Trophoblast cell (in vitro differentiated cells and primary cell): ENCODE results near the gene EHMT1.
A peak's percentile ranks its signal among the peaks of the same experiment; 100 is the strongest.

ENCODE experiments used
- DNase-seq, 2 donors: peaks; one replicate each; pipeline ENCODE4 v3.0.0-alpha.2; 2016
- H2AFZ ChIP-seq: 2 replicates; pipeline ENCODE4 v1.6.1; 2013; ENCODE audit warnings: low read length, moderate library complexity, mild to moderate bottlenecking; ENCODE audit not compliant: insufficient read depth, poor library complexity
- H2AK5ac ChIP-seq: 2 replicates; pipeline ENCODE4 v1.6.1; 2013; ENCODE audit warnings: mild to moderate bottlenecking, low read length
- H2BK120ac ChIP-seq: 2 replicates; pipeline ENCODE4 v1.6.1; 2013; ENCODE audit warnings: low read length, mild to moderate bottlenecking, moderate library complexity; ENCODE audit not compliant: insufficient read depth, poor library complexity
- H2BK12ac ChIP-seq: 2 replicates; pipeline ENCODE4 v1.6.1; 2013; ENCODE audit warnings: mild to moderate bottlenecking, low read length, moderate library complexity
- H2BK5ac ChIP-seq: 2 replicates; pipeline ENCODE4 v1.6.1; 2013; ENCODE audit warnings: low read length, low read depth, moderate library complexity, mild to moderate bottlenecking; ENCODE audit not compliant: poor library complexity
- H3K14ac ChIP-seq: 2 replicates; pipeline ENCODE4 v1.6.1; 2013; ENCODE audit warnings: mild to moderate bottlenecking, low read length
- H3K18ac ChIP-seq: 2 replicates; pipeline ENCODE4 v1.6.1; 2013; ENCODE audit warnings: mild to moderate bottlenecking, low read length
- H3K23ac ChIP-seq: 2 replicates; pipeline ENCODE4 v1.6.1; 2013; ENCODE audit warnings: low read length
- H3K27ac ChIP-seq: 2 replicates; pipeline ENCODE4 v1.5.1; 2013; ENCODE audit warnings: low read depth, mild to moderate bottlenecking, inconsistent platforms, low read length, moderate library complexity
- H3K27me3 ChIP-seq: 2 replicates; pipeline ENCODE4 v1.6.1; 2013; ENCODE audit warnings: inconsistent platforms, mild to moderate bottlenecking, low read length, moderate library complexity; ENCODE audit not compliant: insufficient read depth
- H3K36me3 ChIP-seq, 2 experiments: 1 replicate in 1 of 2; 2 replicates in 1 of 2; pipeline ENCODE4 v1.6.1; 2013; ENCODE audit warnings: low read length in 2 of 2, mild to moderate bottlenecking in 2 of 2, moderate library complexity in 1 of 2; ENCODE audit not compliant: insufficient read depth in 2 of 2, control insufficient read depth in 1 of 2
- H3K4ac ChIP-seq: 2 replicates; pipeline ENCODE4 v1.6.1; 2013; ENCODE audit warnings: low read depth, mild to moderate bottlenecking, low read length, moderate library complexity
- H3K4me1 ChIP-seq, 2 experiments: 1 replicate in 1 of 2; 2 replicates in 1 of 2; pipeline ENCODE4 v1.6.1; 2013; ENCODE audit warnings: low read length in 2 of 2, mild to moderate bottlenecking in 2 of 2, moderate library complexity in 1 of 2; ENCODE audit not compliant: insufficient read depth in 2 of 2, control insufficient read depth in 1 of 2
- H3K4me2 ChIP-seq: 2 replicates; pipeline ENCODE4 v1.6.1; 2013; ENCODE audit warnings: inconsistent platforms, mild to moderate bottlenecking, low read length, moderate library complexity
- H3K4me3 ChIP-seq: 2 replicates; pipeline ENCODE4 v1.5.1; 2013; ENCODE audit warnings: mild to moderate bottlenecking, low read depth, low read length, inconsistent platforms
- H3K79me1 ChIP-seq: one replicate; pipeline ENCODE4 v1.6.1; 2013; ENCODE audit warnings: low read length
- H3K79me2 ChIP-seq: 2 replicates; pipeline ENCODE4 v1.6.1; 2013; ENCODE audit warnings: low read length, mild to moderate bottlenecking; ENCODE audit not compliant: control insufficient read depth, insufficient read depth, poor library complexity
- H3K9ac ChIP-seq: 2 replicates; pipeline ENCODE4 v1.6.1; 2013; ENCODE audit warnings: mild to moderate bottlenecking, low read length
- H3K9me3 ChIP-seq: 2 replicates; pipeline ENCODE4 v1.6.1; 2013; ENCODE audit warnings: low read depth, mild to moderate bottlenecking, control low read depth, inconsistent platforms, low read length; ENCODE audit not compliant: insufficient read depth
- H4K12ac ChIP-seq: 2 replicates; pipeline ENCODE4 v1.6.1; 2013; ENCODE audit warnings: low read depth, mild to moderate bottlenecking, low read length, moderate library complexity
- H4K8ac ChIP-seq: 2 replicates; pipeline ENCODE4 v1.6.1; 2013; ENCODE audit warnings: low read depth, mild to moderate bottlenecking, low read length, moderate library complexity
- H4K91ac ChIP-seq: one replicate; pipeline ENCODE4 v1.6.1; 2013; ENCODE audit warnings: low read depth, mild to moderate bottlenecking, low read length, moderate library complexity
- WGBS: extraction: QIAGEN DNeasy Blood & Tissue Kit; methylation state at CpG from one replicate; pipeline ENCODE4 v1.1.7; 2013; ENCODE audit warnings: missing lambda C conversion rate; ENCODE audit not compliant: insufficient read length, insufficient coverage; ENCODE audit errors: extremely low coverage; 5-methylcytosine and 5-hydroxymethylcytosine counted together

EHMT1 gene

GRCh38 chr9:137666955-137667670 is 48.3 kb downstream of the EHMT1 start:
- no CpG with 5 or more reads among the region's 16 CpGs for WGBS
- H3K79me1 ChIP-seq: no peaks in the 10 kb centered on the region

DNA sequence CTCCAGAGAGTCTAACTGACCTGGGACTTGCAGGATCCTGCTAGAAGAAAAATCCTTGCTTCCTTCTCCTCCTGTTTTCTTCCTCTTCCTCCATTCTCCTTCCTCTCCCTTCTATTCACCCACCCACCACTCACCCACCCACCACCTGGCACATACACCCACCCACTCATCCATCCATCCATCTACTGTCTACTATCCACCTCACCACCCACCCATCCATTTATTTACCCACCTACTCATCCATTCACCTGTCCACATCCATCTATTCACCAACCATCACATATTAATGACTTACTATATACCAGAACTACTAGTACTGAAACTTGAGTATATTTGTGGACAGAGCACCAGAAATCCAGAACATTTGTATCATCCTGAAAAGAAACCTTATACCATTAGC is 49.4 kb downstream of the EHMT1 start:
- Histone ChIP-seq H3K23ac (no peak overlapping the region), H4K12ac (no peak overlapping the region), H2BK120ac (no peak overlapping the region), H3K79me1 (no peaks in the 10 kb centered on the region), H3K18ac (no peak overlapping the region), H3K27ac (no peak overlapping the region), H4K91ac (no peak overlapping the region), H3K9me3 (peaks cover 3% of the 10 kb centered on the region), H3K9ac (no peak overlapping the region), H3K4me3 (no peak overlapping the region), H3K4ac (no peak overlapping the region), H2BK12ac (no peak overlapping the region), H2BK5ac (no peak overlapping the region), H2AFZ (no peak overlapping the region), H4K8ac (no peak overlapping the region), H3K14ac (no peak overlapping the region), H3K4me2 (no peak overlapping the region), H3K4me1 (peaks cover 6 to 14% of the 10 kb centered on the region in 2 experiments), H3K27me3 (no peaks in the 10 kb centered on the region), H3K79me2 (peaks cover 3% of the 10 kb centered on the region), H3K36me3 (peaks cover 4 to 5% of the 10 kb centered on the region in 2 experiments), H2AK5ac (no peak overlapping the region)
- DNase-seq: no peak

More at GRCh38 chr9:137666955-137667670, 48.3 kb downstream of the EHMT1 start:
- no peak for DNase-seq
- Histone ChIP-seq H2AFZ (no peak overlapping the region), H3K18ac (no peak overlapping the region), H2BK120ac (no peak overlapping the region), H4K12ac (no peak overlapping the region), H3K14ac (no peak overlapping the region), H3K27me3 (no peaks in the 10 kb centered on the region), H3K23ac (no peak overlapping the region), H3K79me2 (peaks cover 3% of the 10 kb centered on the region), H3K4ac (peak overlapping the region; percentile 12), H3K27ac (no peak overlapping the region), H3K36me3 (peaks cover 4 to 5% of the 10 kb centered on the region in 2 experiments), H3K4me1 (peaks cover 6 to 14% of the 10 kb centered on the region in 2 experiments), H2BK12ac (no peak overlapping the region), H3K4me2 (no peak overlapping the region), H3K9me3 (peaks cover 3% of the 10 kb centered on the region), H2BK5ac (no peak overlapping the region), H4K91ac (no peak overlapping the region), H3K4me3 (no peak overlapping the region), H4K8ac (no peak overlapping the region), H2AK5ac (no peak overlapping the region), H3K9ac (no peak overlapping the region)

- no peak overlapping the region for H2BK5ac ChIP-seq
- no peaks in the 10 kb centered on the region for H3K79me1 ChIP-seq
- no peak overlapping the region for H2AFZ ChIP-seq
- H3K36me3 ChIP-seq: peaks cover 4 to 5% of the 10 kb centered on the region in 2 experiments
- peaks cover 6 to 20% of the 10 kb centered on the region in 2 experiments for H3K4me1 ChIP-seq
- peak overlapping the region; percentile 2 for H3K18ac ChIP-seq
- no peak overlapping the region for H2BK120ac ChIP-seq
- H4K8ac ChIP-seq: no peak overlapping the region
- no peak overlapping the region for H3K14ac ChIP-seq
- no peak overlapping the region for H3K4me2 ChIP-seq
- peak overlapping the region; percentile 38 for H3K4me3 ChIP-seq
- H2BK12ac ChIP-seq: no peak overlapping the region
- H3K9me3 ChIP-seq: peaks cover 3% of the 10 kb centered on the region
- no peak overlapping the region for H2AK5ac ChIP-seq
- no peaks in the 10 kb centered on the region for H3K27me3 ChIP-seq
- no peak overlapping the region for H3K27ac ChIP-seq
- H3K9ac ChIP-seq: no peak overlapping the region
- H3K23ac ChIP-seq: no peak overlapping the region
- peaks cover 9% of the 10 kb centered on the region for H3K79me2 ChIP-seq
- peak overlapping the region; percentile 1 for H3K4ac ChIP-seq
- H4K91ac ChIP-seq: no peak overlapping the region
- no peak overlapping the region for H4K12ac ChIP-seq
- WGBS: no CpG with 5 or more reads among the region's 23 CpGs
- DNase-seq: no peak
Observed at GRCh38 chr9:137669261-137669672, 50.5 kb downstream of the EHMT1 start.

DNA sequence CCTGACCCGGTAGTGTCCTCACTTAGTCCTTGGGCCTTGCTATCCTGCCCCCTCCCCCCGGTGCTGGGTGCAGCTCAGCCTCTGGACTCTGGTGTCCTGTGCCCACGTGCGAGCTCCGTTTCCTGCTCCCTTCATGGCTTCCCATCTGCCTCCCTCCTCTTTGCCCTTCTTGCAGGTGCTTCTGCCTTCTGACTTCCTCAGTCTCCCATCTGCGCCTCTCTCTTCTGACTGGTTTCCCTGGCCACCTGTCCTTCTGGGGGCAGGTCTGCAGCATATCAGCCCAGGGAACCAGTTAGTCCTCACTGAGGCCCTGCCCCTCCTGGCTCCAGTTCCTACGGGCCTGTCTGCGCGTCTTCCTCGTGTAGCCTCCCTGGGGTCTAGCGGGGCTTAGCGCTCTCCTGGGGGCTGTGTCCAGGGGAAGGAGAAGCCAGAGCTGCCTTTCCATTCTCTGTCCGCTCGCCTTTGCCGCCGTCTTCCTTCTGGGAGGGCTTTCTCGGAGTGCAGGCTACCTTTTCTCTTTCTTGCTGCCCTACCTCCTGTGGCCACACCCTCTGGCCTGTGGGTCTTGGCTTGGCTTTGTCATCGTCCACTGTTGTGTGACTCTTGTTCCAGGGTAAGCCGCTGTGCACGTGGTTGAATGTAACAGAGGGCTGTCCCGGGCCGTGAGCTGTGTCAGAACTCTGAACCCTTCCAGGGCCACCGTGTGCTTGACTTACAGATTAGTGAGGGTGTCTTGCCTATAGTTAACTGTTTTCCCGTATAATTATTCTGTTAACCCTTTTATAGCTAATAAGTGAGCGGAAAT is 51.8 kb downstream of the EHMT1 start:
- peaks cover 11% of the 10 kb centered on the region for H3K79me2 ChIP-seq
- H4K91ac ChIP-seq: no peak overlapping the region
- H3K14ac ChIP-seq: no peak overlapping the region
- no peak overlapping the region for H3K4me3 ChIP-seq
- no peak overlapping the region for H4K12ac ChIP-seq
- H2AFZ ChIP-seq: no peak overlapping the region
- peaks cover 3% of the 10 kb centered on the region for H3K9me3 ChIP-seq
- no peak overlapping the region for H3K23ac ChIP-seq
- no peaks in the 10 kb centered on the region for H3K27me3 ChIP-seq
- H2AK5ac ChIP-seq: no peak overlapping the region
- peaks cover 4 to 5% of the 10 kb centered on the region in 2 experiments for H3K36me3 ChIP-seq
- H3K18ac ChIP-seq: no peak overlapping the region
- H3K79me1 ChIP-seq: no peaks in the 10 kb centered on the region
- DNase-seq: peak in 1 of 2 donors; percentile 63
- peak overlapping the region; percentile 2 for H3K4ac ChIP-seq
- H3K4me1 ChIP-seq: peaks cover 11 to 24% of the 10 kb centered on the region in 2 experiments
- no peak overlapping the region for H2BK12ac ChIP-seq
- H2BK5ac ChIP-seq: no peak overlapping the region
- no peak overlapping the region for H3K27ac ChIP-seq
- H3K4me2 ChIP-seq: no peak overlapping the region
- H3K9ac ChIP-seq: no peak overlapping the region
- H4K8ac ChIP-seq: no peak overlapping the region
- no CpG with 5 or more reads among the region's 25 CpGs for WGBS
- H2BK120ac ChIP-seq: no peak overlapping the region
